Transverse colon (tissue), 4 donors: ENCODE results near the gene PRR20G.

Source experiments
- EP300 ChIP-seq: sonication (generic); formaldehyde crosslinking; IDR thresholded peaks from one replicate; pipeline ENCODE4 v1.6.1; 2017; ENCODE audit warnings: antibody characterized with exemption, low read depth
- POLR2A ChIP-seq: fragments of 450-650 bp; IDR thresholded peaks from one replicate; pipeline ENCODE4 v1.6.1; 2016; ENCODE audit warnings: antibody characterized with exemption, mild to moderate bottlenecking, moderate library complexity
- POLR2AphosphoS5 ChIP-seq, 3 donors: sonication (generic); formaldehyde crosslinking; IDR thresholded peaks; one replicate each; pipeline ENCODE4 v1.6.1; 2016; ENCODE audit warnings: antibody characterized with exemption in 3 of 3
- TF ChIP-seq, protein P1 (sequence below), 5 experiments: fragments of 200-600 bp in 3 of 5; fragments of 450-650 bp in 2 of 5; sonication (generic) in 3 of 5; IDR thresholded peaks; 1 replicate in 2 of 5; 2 replicates in 3 of 5; pipeline ENCODE4 v1.5.1; 2016 to 2017; ENCODE audit warnings: antibody characterized with exemption in 5 of 5, inconsistent platforms in 3 of 5, mild to moderate bottlenecking in 2 of 5, moderate library complexity in 1 of 5

DNA sequence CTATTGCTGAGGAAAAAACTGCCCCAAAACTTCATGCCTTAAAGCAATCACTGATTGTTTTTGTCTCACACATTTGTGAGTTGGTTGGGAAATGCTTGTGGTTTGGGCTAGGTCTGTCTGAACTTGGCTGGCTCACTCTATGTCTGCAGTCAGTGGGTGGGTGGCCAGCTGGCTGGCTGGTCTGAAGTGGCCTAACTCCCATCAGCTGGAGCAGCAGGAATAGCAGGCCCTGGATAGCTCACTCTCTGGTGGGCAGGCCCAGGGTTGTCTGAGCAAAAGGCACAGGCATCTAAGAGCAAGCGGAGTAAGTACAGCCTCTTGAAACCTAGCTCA lies 37.7 kb upstream of the PRR20G start:
- TF ChIP-seq, protein P1, sequence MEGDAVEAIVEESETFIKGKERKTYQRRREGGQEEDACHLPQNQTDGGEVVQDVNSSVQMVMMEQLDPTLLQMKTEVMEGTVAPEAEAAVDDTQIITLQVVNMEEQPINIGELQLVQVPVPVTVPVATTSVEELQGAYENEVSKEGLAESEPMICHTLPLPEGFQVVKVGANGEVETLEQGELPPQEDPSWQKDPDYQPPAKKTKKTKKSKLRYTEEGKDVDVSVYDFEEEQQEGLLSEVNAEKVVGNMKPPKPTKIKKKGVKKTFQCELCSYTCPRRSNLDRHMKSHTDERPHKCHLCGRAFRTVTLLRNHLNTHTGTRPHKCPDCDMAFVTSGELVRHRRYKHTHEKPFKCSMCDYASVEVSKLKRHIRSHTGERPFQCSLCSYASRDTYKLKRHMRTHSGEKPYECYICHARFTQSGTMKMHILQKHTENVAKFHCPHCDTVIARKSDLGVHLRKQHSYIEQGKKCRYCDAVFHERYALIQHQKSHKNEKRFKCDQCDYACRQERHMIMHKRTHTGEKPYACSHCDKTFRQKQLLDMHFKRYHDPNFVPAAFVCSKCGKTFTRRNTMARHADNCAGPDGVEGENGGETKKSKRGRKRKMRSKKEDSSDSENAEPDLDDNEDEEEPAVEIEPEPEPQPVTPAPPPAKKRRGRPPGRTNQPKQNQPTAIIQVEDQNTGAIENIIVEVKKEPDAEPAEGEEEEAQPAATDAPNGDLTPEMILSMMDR (IDR thresholded peaks at IDR 0.05): no peak
- no peak for TF ChIP-seq POLR2A
- TF ChIP-seq POLR2AphosphoS5 (IDR thresholded peaks at IDR 0.05): no peak
- TF ChIP-seq EP300: no peak
